ENCODE results near the gene GSTA3. TPM values are rescaled to one million over a fixed set of nuclear protein-coding genes. Genes with fewer than 3 reads are reported as not detected.
"Not testable (repeated sequence)": the region's sequence is repeated elsewhere in the genome, so short reads cannot be mapped to it uniquely, and the experiment has no call there.

The GSTA3 gene
- total and polyA plus RNA-seq, 2 experiments from 2014 or later = not detected

DNA sequence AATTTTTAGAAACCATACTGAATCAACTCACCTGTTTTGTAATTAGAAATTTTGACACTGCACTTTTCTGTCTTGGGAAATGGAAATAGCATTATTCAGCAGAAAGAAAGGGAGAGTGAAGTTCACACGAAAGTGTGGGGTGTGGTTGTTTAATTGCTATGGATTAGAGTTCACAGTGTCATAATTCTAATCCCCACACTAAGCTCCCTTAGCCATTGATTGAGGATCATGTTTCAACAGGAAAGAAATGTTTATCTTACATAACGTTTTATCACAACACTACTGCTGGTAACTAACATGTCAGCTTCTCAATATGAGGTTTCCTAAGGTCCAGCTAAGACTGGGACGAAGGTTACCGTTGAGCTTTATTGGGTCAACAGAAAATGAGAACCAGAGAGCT lies 37.5 kb downstream of the GSTA3 start:
- no peak for TF ChIP-seq EZH2phosphoT487 (IDR thresholded peaks at IDR 0.05; ENCODE audit: insufficient read depth, low read depth)
- TF ChIP-seq EZH2 (IDR thresholded peaks at IDR 0.05; ENCODE audit: insufficient read depth, poor library complexity, severe bottlenecking) = no peak
- no peaks in the 10 kb centered on the region for H3K9me2 ChIP-seq (ENCODE audit: insufficient read depth)
- 65% methylated on average over 4 of the region's 4 CpGs for WGBS, 2 experiments (ENCODE audit: low coverage in 1 of 2, low lambda C conversion rate in 2 of 2, missing lambda C conversion rate in 2 of 2)
- no peaks in the 10 kb centered on the region for H3K9me3 ChIP-seq (ENCODE audit: low read depth)
- H3K4me3 ChIP-seq = no peak overlapping the region
- in situ Hi-C loops (cut with MboI) = no loop called here
- H3K27me3 ChIP-seq (replicated peaks; ENCODE audit: insufficient read depth) = 0 out of 2 replicates have a peak, but pooled peaks cover 4% of the 10 kb centered on the region
- DNase-seq = no peak
- no peak overlapping the region for H3K27ac ChIP-seq
- no peaks in the 10 kb centered on the region for H4K20me1 ChIP-seq (ENCODE audit: insufficient read depth)
- no peaks in the 10 kb centered on the region for H3F3A ChIP-seq (ENCODE audit: insufficient read depth)
- no peak overlapping the region for H3K4me2 ChIP-seq (ENCODE audit: unreplicated experiment)
- no peaks in the 10 kb centered on the region for H3K36me3 ChIP-seq (ENCODE audit: low read depth)
- H3K79me2 ChIP-seq (ENCODE audit: insufficient read depth) = no peaks in the 10 kb centered on the region
- peaks cover 17% of the 10 kb centered on the region for H3K4me1 ChIP-seq (ENCODE audit: insufficient read depth)
- H2AFZ ChIP-seq = no peak overlapping the region
- H3K9ac ChIP-seq = no peak overlapping the region

DNA sequence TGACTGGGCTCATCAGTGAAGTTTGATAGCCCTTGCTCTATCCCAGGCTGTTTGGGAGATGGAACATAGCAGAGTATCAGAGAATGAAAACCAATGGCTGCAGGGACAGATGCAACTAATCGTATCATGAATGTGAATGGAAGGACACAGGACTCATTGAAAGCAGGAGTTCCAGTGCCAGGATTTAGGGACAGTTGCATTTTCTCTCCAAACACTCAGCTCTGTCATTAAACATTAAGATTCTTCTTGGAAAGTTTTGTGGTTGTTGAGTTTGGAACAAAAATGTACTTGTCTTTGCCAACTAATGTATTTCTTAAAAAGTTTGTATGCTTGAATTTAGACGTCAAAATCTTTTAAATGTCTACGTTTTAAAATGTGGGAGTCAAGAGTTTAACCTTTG lies 37.9 kb downstream of the GSTA3 start:
- DNase-seq = no peak
- TF ChIP-seq EZH2phosphoT487 (IDR thresholded peaks at IDR 0.05; ENCODE audit: insufficient read depth, low read depth) (no peak), EZH2 (IDR thresholded peaks at IDR 0.05; ENCODE audit: insufficient read depth, poor library complexity, severe bottlenecking) (no peak)
- no peaks in the 10 kb centered on the region for H3K9me3 ChIP-seq (ENCODE audit: low read depth)
- 0 out of 2 replicates have a peak, but pooled peaks cover 4% of the 10 kb centered on the region for H3K27me3 ChIP-seq (replicated peaks; ENCODE audit: insufficient read depth)
- H2AFZ ChIP-seq = no peak overlapping the region
- WGBS, 2 experiments (ENCODE audit: low coverage in 1 of 2, low lambda C conversion rate in 2 of 2, missing lambda C conversion rate in 2 of 2) = 57 to 59% methylated on average over 3 of the region's 3 CpGs
- H3F3A ChIP-seq (ENCODE audit: insufficient read depth) = no peaks in the 10 kb centered on the region
- no peak overlapping the region for H3K4me2 ChIP-seq (ENCODE audit: unreplicated experiment)
- no peaks in the 10 kb centered on the region for H3K36me3 ChIP-seq (ENCODE audit: low read depth)
- H3K9ac ChIP-seq = no peak overlapping the region
- no peaks in the 10 kb centered on the region for H3K9me2 ChIP-seq (ENCODE audit: insufficient read depth)
- no peaks in the 10 kb centered on the region for H4K20me1 ChIP-seq (ENCODE audit: insufficient read depth)
- H3K79me2 ChIP-seq (ENCODE audit: insufficient read depth) = no peaks in the 10 kb centered on the region
- H3K4me3 ChIP-seq = no peak overlapping the region
- H3K4me1 ChIP-seq (ENCODE audit: insufficient read depth) = peaks cover 13% of the 10 kb centered on the region
- in situ Hi-C loops (cut with MboI) = no loop called here
- no peak overlapping the region for H3K27ac ChIP-seq

DNA sequence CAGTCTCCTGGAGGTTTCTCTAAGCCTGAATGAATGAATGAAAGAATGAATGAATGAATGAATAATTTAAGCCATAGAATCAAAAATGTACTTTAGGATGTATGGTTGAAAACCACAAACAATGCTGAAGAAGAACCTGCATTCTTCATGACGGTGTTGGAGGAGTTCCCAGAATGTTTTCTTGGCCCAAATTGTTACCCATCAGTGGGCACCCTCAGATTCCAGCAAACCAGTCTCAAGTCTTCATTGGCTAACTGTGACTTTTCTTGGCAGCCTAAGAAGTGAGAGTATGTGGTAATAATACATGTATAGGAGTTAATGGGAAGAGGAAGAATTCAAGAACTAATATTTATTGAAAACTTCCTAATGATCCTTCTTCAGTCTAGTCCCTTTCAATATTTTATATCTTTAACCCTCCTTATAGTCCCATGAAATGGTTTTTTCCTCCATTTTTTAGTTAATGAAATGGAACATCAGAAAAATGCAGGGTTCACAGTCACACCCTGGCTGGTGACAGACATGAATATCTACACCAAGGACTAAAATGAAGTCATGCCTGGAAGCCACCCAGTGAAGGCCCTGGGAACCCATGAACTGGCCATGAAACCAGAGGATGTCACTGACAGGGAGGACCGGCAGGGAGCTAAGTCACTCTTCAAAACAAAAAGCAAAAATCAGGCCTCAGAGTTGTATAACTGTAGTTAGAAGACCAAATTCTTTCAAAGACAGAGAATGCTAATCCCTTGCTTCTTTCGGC lies 39.0 kb downstream of the GSTA3 start:
- H3K9ac ChIP-seq; H3K27me3 ChIP-seq (replicated peaks; ENCODE audit: insufficient read depth); in situ Hi-C loops (cut with MboI); H3K36me3 ChIP-seq (ENCODE audit: low read depth); H3K9me3 ChIP-seq (ENCODE audit: low read depth); H3K27ac ChIP-seq; H4K20me1 ChIP-seq (ENCODE audit: insufficient read depth); H3F3A ChIP-seq (ENCODE audit: insufficient read depth); H3K79me2 ChIP-seq (ENCODE audit: insufficient read depth); H2AFZ ChIP-seq; H3K9me2 ChIP-seq (ENCODE audit: insufficient read depth); H3K4me3 ChIP-seq: not testable (repeated sequence)
- Histone ChIP-seq H3K4me2 (ENCODE audit: unreplicated experiment) (peak overlapping the region; percentile 22), H3K4me1 (ENCODE audit: insufficient read depth) (peaks cover 11% of the 10 kb centered on the region)
- DNase-seq = peak; percentile 44
- WGBS, 2 experiments (ENCODE audit: low coverage in 1 of 2, low lambda C conversion rate in 2 of 2, missing lambda C conversion rate in 2 of 2) = 53 to 63% methylated on average over 3 of the region's 3 CpGs

DNA sequence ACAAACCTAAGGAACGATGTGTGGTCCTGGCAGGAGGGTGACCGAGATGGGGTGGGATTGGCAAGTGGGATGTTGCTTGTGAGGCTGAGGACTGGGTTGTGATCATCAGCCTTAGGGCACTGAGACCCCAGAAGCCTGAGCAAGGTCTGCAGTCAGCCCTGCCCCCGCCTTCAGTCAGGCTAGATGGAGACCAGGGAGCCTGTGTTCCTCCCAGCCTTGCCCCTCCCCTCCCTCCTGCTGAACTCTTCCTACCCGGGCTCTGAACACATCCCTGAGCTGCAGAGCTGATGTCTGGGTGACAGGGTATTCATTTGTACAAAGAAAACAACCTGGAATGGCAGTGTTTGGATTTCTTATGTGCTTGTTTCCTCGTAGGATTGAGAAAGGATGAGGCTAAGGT lies 40.6 kb downstream of the GSTA3 start:
- H3K27ac ChIP-seq; H3K9me3 ChIP-seq (ENCODE audit: low read depth); in situ Hi-C loops (cut with MboI); H3K36me3 ChIP-seq (ENCODE audit: low read depth); H3K9me2 ChIP-seq (ENCODE audit: insufficient read depth); H3K4me3 ChIP-seq; H2AFZ ChIP-seq; H3K9ac ChIP-seq; H4K20me1 ChIP-seq (ENCODE audit: insufficient read depth); H3K79me2 ChIP-seq (ENCODE audit: insufficient read depth); H3K27me3 ChIP-seq (replicated peaks; ENCODE audit: insufficient read depth); DNase-seq; H3F3A ChIP-seq (ENCODE audit: insufficient read depth); H3K4me2 ChIP-seq (ENCODE audit: unreplicated experiment): not testable (repeated sequence)
- H3K4me1 ChIP-seq (ENCODE audit: insufficient read depth) = peaks cover 11% of the 10 kb centered on the region
- 53 to 74% methylated on average over 5 of the region's 5 CpGs for WGBS, 2 experiments (ENCODE audit: low coverage in 1 of 2, low lambda C conversion rate in 2 of 2, missing lambda C conversion rate in 2 of 2)

DNA sequence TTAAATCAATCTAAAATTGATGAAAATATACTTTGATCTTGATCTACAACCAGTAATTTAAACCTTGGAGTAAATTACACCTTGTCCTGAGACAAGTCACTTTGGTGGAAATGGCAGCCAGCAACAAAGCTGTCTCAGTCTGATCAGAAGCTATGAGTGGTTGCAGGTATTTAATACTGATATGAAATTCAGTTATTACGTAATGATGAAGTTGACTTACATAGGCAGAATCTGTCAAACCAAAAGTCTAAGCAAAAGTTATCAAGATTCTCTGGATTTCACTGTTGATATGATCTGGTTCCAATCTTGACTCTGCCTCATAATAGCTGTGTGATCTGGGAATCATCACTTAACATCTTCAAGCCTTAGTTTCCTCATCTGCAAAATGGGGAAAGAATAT lies 41.3 kb downstream of the GSTA3 start:
- DNase-seq = no peak
- Histone ChIP-seq H3K36me3 (ENCODE audit: low read depth) (no peaks in the 10 kb centered on the region), H3K4me2 (ENCODE audit: unreplicated experiment) (no peak overlapping the region), H3K9ac (no peak overlapping the region), H3K4me1 (ENCODE audit: insufficient read depth) (peaks cover 11% of the 10 kb centered on the region), H2AFZ (no peak overlapping the region), H3K9me3 (ENCODE audit: low read depth) (no peaks in the 10 kb centered on the region), H3K4me3 (no peak overlapping the region), H4K20me1 (ENCODE audit: insufficient read depth) (no peaks in the 10 kb centered on the region), H3K79me2 (ENCODE audit: insufficient read depth) (no peaks in the 10 kb centered on the region), H3K9me2 (ENCODE audit: insufficient read depth) (no peaks in the 10 kb centered on the region), H3K27ac (no peak overlapping the region), H3K27me3 (replicated peaks; ENCODE audit: insufficient read depth) (0 out of 2 replicates have a peak, but pooled peaks cover 4% of the 10 kb centered on the region), H3F3A (ENCODE audit: insufficient read depth) (no peaks in the 10 kb centered on the region)
- in situ Hi-C loops (cut with MboI) = no loop called here
- 62% methylated on average over 1 of the region's 1 CpG for WGBS, 2 experiments (ENCODE audit: low coverage in 1 of 2, low lambda C conversion rate in 2 of 2, missing lambda C conversion rate in 2 of 2)
- TF ChIP-seq EZH2phosphoT487 (IDR thresholded peaks at IDR 0.05; ENCODE audit: insufficient read depth, low read depth) = no peak
- no peak for TF ChIP-seq EZH2 (IDR thresholded peaks at IDR 0.05; ENCODE audit: insufficient read depth, poor library complexity, severe bottlenecking)

DNA sequence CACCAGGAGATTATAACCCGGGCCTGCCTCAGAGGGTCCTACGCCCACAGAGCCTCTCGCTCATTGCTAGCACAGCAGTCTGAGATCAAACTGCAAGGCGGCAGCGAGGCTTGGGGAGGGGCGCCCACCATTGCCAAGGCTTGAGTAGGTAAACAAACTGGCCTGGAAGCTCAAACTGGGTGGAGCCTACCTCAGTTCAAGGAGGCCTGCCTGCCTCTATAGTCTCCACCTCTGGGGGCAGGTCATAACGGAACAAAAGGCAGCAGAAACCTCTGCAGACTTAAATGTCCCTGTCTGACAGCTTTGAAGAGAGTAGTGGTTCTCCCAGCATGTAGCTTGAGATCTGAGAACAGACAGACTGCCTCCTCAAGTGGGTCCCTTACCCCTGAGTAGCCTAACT lies 48.3 kb downstream of the GSTA3 start:
- WGBS, 2 experiments (ENCODE audit: low coverage in 1 of 2, low lambda C conversion rate in 2 of 2, missing lambda C conversion rate in 2 of 2) = 53 to 58% methylated on average over 7 of the region's 7 CpGs
- H2AFZ ChIP-seq; H3K4me1 ChIP-seq (ENCODE audit: insufficient read depth); H3K79me2 ChIP-seq (ENCODE audit: insufficient read depth); H4K20me1 ChIP-seq (ENCODE audit: insufficient read depth); H3F3A ChIP-seq (ENCODE audit: insufficient read depth); H3K4me2 ChIP-seq (ENCODE audit: unreplicated experiment); DNase-seq; H3K4me3 ChIP-seq; H3K9me2 ChIP-seq (ENCODE audit: insufficient read depth); H3K9me3 ChIP-seq (ENCODE audit: low read depth); H3K27ac ChIP-seq; H3K36me3 ChIP-seq (ENCODE audit: low read depth); in situ Hi-C loops (cut with MboI); H3K9ac ChIP-seq: not testable (repeated sequence)
- peaks cover 21% of the 10 kb centered on the region for H3K27me3 ChIP-seq (replicated peaks; ENCODE audit: insufficient read depth)
